Stomach (tissue), 9 donors: ENCODE data around the gene CCND2. TPM values are rescaled to one million over a fixed set of nuclear protein-coding genes. Genes with fewer than 3 reads are reported as not detected.

Experiments used
- DNase-seq, 2 donors: peaks; one replicate each; pipeline versions ENCODE4 v3.0.0 to v3.0.0-alpha.2; 2013 to 2019
- H3K27ac ChIP-seq, 5 donors: fragments of 200-600 bp in 4 of 5; sonication (generic) in 4 of 5; one replicate each; pipeline ENCODE4 v1.5.1; 2013 to 2019; ENCODE audit warnings: mild to moderate bottlenecking in 1 of 5, moderate library complexity in 1 of 5
- H3K27me3 ChIP-seq, 3 donors: fragments of 200-600 bp; sonication (generic); one replicate each; pipeline ENCODE4 v1.5.1; 2017 to 2019; ENCODE audit warnings: mixed run types in 1 of 3
- H3K36me3 ChIP-seq, 4 donors: fragments of 200-600 bp; sonication (generic); 1 replicate in 3 of 4; 2 replicates in 1 of 4; pipeline ENCODE4 v1.5.1; 2016 to 2019
- H3K4me1 ChIP-seq, 4 donors: fragments of 200-600 bp; sonication (generic); one replicate each; pipeline ENCODE4 v1.5.1; 2016 to 2019
- H3K4me3 ChIP-seq, 4 donors: fragments of 200-600 bp; sonication (generic) in 3 of 4; one replicate each; pipeline ENCODE4 v1.5.1; 2016 to 2019; ENCODE audit warnings: mild to moderate bottlenecking in 1 of 4
- H3K9me3 ChIP-seq, 4 donors: fragments of 200-600 bp; sonication (generic); one replicate each; pipeline ENCODE4 v1.5.1; 2016 to 2019
- CTCF ChIP-seq, 7 experiments: fragments of 450-650 bp in 4 of 7; fragments of 200-600 bp in 3 of 7; sonication (generic) in 3 of 7; IDR thresholded peaks; one replicate each; pipeline ENCODE4 v1.5.1; 2016 to 2019; ENCODE audit warnings: antibody characterized with exemption in 7 of 7, control low read depth in 2 of 7, mild to moderate bottlenecking in 1 of 7
- EP300 ChIP-seq: sonication (generic); formaldehyde crosslinking; IDR thresholded peaks from one replicate; pipeline ENCODE4 v1.6.1; 2017; ENCODE audit warnings: antibody characterized with exemption
- POLR2A ChIP-seq, 4 donors: fragments of 450-650 bp; IDR thresholded peaks; one replicate each; pipeline ENCODE4 v1.6.1; 2016; ENCODE audit warnings: antibody characterized with exemption in 4 of 4, control low read depth in 2 of 4, mild to moderate bottlenecking in 1 of 4, moderate library complexity in 1 of 4
- POLR2AphosphoS5 ChIP-seq, 3 donors: sonication (generic); formaldehyde crosslinking; IDR thresholded peaks; one replicate each; pipeline ENCODE4 v1.6.1; 2016; ENCODE audit warnings: antibody characterized with exemption in 3 of 3
- WGBS, 5 donors: extraction: QIAGEN DNeasy Blood & Tissue Kit in 3 of 5; methylation state at CpG; one replicate each; pipeline versions ENCODE4 v1.1.5 to v1.1.7; 2013 to 2018; 5-methylcytosine and 5-hydroxymethylcytosine counted together
- intact Hi-C: fragments of 100-400 bp; cut with DNase I; formaldehyde crosslinking; loops from one replicate; pipeline ENCODE4 v1.15.1; 2023; ENCODE audit warnings: low total_unique reads
- polyA plus RNA-seq, 3 donors: library from polyadenylated mRNA; stranded (reverse); fragments of 200-250 nt; gene quantifications; one replicate each; pipeline ENCODE4 v1.2.3, GENCODE V29; 2013
- total RNA-seq, 5 donors: library from RNA; depleted of rRNA; stranded (reverse); fragments of >200 nt; gene quantifications; one replicate each; pipeline versions ENCODE4 v1.1.0 to v1.2.3, GENCODE V29; 2014 to 2016
- donor health status: healthy with polysubstance abuse.
- donor health status: Bipolar disorder and iron deficiency.
- donor health status: healthy.

CCND2 gene
- total and polyA plus RNA-seq, 8 donors, result 5.5 to 89.0 (median 28.1) TPM

DNA sequence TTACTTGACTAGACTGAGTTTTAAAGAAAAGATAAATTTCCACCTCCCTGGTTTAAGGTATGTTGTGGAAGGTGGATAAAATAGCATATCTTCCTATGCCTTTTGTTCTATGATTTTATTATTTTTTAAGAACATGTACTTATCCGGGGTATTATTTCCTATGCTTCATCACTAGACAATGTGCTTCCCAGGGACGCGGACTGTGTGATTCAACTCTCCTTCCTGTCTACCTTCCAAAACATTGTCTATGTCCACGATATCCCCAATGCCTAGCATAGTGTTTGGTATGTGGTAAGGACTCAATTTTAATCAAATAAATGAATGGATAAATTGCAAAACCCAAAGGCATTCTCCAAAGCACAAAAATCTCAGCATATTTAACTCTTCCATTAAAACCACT, 8.3 kb upstream of the CCND2 start:
- peaks cover 0 to 57% (median 21%) of the 10 kb centered on the region in 3 donors for H3K27me3 ChIP-seq
- TF ChIP-seq POLR2AphosphoS5 (IDR thresholded peaks at IDR 0.05), result no peak
- TF ChIP-seq CTCF (IDR thresholded peaks at IDR 0.05), result no peak
- TF ChIP-seq POLR2A (IDR thresholded peaks at IDR 0.05), result no peak
- DNase-seq, result no peak
- H3K9me3 ChIP-seq, result no peaks in the 10 kb centered on the region
- H3K4me3 ChIP-seq, result no peak overlapping the region
- no peak overlapping the region for H3K27ac ChIP-seq
- 82 to 87% (median 85%) methylated on average over 4 of the region's 4 CpGs for WGBS, 5 donors
- H3K4me1 ChIP-seq, result peaks cover 4 to 18% (median 14%) of the 10 kb centered on the region in 4 donors
- intact Hi-C loops, result no loop called here
- H3K36me3 ChIP-seq, result no peaks in the 10 kb centered on the region

- Histone ChIP-seq H3K9me3 (no peaks in the 10 kb centered on the region), H3K36me3 (no peaks in the 10 kb centered on the region), H3K4me3 (no peak overlapping the region), H3K27ac (no peak overlapping the region), H3K4me1 (peaks cover 15 to 35% (median 29%) of the 10 kb centered on the region in 4 donors), H3K27me3 (peaks cover 0 to 74% (median 35%) of the 10 kb centered on the region in 3 donors)
- no peak for DNase-seq
- WGBS, 5 donors, result 85 to 93% (median 90%) methylated on average over 2 of the region's 2 CpGs
- no peak for TF ChIP-seq CTCF (IDR thresholded peaks at IDR 0.05)
- no peak for TF ChIP-seq EP300
- no peak for TF ChIP-seq POLR2AphosphoS5 (IDR thresholded peaks at IDR 0.05)
- no peak for TF ChIP-seq POLR2A (IDR thresholded peaks at IDR 0.05)
- intact Hi-C loops, result no loop called here
These were observed 6.6 kb upstream of the CCND2 start for GRCh38 chr12:4266990-4267389.

DNA sequence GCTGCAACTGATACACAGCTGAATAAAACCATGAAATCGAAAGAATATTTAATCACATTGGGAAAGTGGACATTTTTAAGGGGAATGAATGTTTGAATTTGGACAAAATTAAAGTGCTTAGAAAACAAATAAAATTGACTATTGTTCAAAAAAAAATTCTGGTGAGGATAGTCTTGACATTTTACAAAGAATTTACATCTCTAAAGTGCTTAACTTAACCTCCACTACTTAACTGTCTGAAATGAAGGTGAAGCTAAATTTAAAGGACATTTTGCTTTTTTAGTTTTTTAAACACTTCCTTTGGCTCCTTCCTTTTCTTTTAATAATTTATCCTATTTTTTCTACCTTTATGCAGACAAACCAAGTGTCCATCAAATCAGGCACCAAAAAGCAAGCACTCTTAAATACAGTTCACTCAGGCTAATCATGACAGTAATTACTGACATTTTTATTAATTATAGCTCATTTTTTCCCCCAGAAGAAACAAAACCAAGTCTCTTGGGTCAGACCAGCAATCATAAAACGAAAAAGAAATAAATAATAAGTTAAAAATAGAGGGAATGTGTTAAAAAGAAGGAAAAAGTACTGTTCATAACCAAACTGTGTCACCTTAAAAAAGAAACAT, 5.7 kb upstream of the CCND2 start:
- DNase-seq, result no peak
- no peak for TF ChIP-seq POLR2AphosphoS5 (IDR thresholded peaks at IDR 0.05)
- TF ChIP-seq EP300, result no peak
- no peak for TF ChIP-seq POLR2A (IDR thresholded peaks at IDR 0.05)
- no peak for TF ChIP-seq CTCF (IDR thresholded peaks at IDR 0.05)
- 54 to 70% (median 65%) methylated on average over 2 of the region's 2 CpGs for WGBS, 5 donors
- Histone ChIP-seq H3K4me1 (peaks cover 20 to 44% (median 37%) of the 10 kb centered on the region in 4 donors), H3K9me3 (no peaks in the 10 kb centered on the region), H3K36me3 (no peaks in the 10 kb centered on the region), H3K27me3 (peaks cover 0 to 80% (median 44%) of the 10 kb centered on the region in 3 donors), H3K4me3 (no peak overlapping the region), H3K27ac (no peak overlapping the region)
- intact Hi-C loops, result no loop called here

DNA sequence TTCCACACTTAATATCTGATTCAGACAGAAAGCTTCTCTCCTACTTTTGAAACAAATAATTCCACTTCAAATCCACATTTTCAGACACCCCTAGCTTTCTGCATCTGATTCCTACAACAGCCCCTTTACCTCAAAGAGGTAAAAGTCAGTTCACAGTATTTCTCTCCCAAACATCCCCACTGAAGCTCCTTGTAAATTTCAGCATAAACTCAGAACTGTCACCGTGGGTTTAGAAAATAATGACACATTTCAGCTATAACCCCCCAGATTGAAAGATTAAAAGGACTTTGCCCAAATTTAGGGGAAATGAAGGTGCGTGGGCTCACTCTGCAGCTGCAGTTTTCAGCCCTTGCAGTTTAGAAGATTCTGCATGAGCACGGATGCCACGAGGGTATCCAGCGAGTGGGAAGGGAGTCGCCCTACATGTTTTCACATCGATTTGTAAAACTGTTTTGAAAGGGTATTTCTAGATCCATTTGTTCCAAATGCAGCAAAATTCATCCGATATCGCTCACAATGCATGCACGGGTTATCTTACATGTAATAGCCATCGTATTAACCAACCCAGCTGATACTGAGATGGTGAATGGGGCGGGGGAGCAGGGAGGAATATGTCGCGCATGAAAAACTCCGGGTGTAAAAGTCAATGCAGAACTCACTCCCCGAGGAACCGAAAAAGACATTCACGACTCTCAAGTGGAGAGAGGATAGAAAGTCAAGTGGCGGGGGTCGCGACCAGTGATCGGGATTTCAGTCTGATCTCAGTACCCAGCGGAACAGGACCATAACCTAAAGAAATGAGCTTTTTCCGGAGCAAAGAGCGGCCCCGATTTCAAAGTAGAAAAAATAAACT, 5.0 kb upstream of the CCND2 start:
- peak in 1 of 2 donors; percentile 72 for DNase-seq
- Histone ChIP-seq H3K27ac (peak overlapping the region in 4 of 5 donors; percentile 88 to 93 (median 90)), H3K27me3 (peaks cover 0 to 85% (median 51%) of the 10 kb centered on the region in 3 donors), H3K9me3 (no peaks in the 10 kb centered on the region), H3K4me3 (peak overlapping the region; percentile 60 to 72 (median 66)), H3K36me3 (no peaks in the 10 kb centered on the region), H3K4me1 (peaks cover 26 to 51% (median 44%) of the 10 kb centered on the region in 4 donors)
- WGBS, 5 donors, result 5 to 10% (median 7%) methylated on average over 26 of the region's 26 CpGs
- no peak for TF ChIP-seq EP300
- TF ChIP-seq CTCF (IDR thresholded peaks at IDR 0.05), result no peak
- intact Hi-C loops, result no loop called here
